ENCODE data around the gene SRC. TPM values are rescaled to one million over a fixed set of nuclear protein-coding genes. Genes with fewer than 3 reads are reported as not detected.

SRC gene
- total and polyA plus RNA-seq, 4 donors: 15.6 to 59.6 (median 37.8) TPM

DNA sequence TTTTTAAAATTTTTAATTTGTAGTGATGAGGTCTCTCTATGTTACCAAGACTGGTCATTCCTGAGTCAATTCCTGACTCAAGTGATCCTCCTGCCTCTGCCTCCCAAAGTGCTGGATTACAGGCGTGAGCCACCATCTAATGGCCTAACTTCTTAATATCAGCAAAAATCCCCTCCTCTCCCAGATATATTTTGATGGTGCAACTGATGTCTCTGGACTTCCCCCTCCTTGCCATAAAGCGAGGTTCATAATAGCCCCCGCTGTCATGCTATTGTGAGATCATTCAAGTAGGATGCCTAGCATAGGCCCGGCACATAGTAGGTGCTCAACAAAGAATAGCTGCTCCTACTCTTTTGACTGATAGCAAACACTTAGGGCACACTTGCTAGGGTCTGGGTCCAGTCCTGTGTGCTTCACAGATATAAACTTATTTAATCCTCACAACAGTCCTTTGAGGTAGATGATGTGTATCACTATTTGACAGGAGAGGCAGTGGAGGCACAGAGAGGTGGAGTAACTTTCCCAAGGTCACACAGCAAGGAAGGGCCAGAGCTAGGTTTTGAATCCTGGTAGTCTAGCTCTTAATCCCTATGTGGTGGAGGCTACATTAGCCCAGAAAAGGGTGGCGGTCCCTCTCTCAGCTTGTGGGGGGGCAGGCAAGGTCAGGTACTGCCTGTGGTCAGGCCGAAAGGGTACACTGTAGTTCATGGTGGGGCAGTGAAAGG is 14.6 kb downstream of the SRC start:
- Histone ChIP-seq H3K27ac (ENCODE audit: low read depth, low read length) (no peak overlapping the region), H3K4me1 (ENCODE audit: control insufficient read depth, insufficient read depth, low read length) (peaks cover 47% of the 10 kb centered on the region), H3K36me3 (ENCODE audit: control insufficient read depth, insufficient read depth, low read length) (peaks cover 67% of the 10 kb centered on the region), H3K27me3 (ENCODE audit: control insufficient read depth, insufficient read depth, low read length) (no peaks in the 10 kb centered on the region), H3K9me3 (ENCODE audit: control insufficient read depth, insufficient read depth, low read length) (no peaks in the 10 kb centered on the region), H3K4me3 (ENCODE audit: low read depth, low read length) (no peak overlapping the region)
- WGBS (ENCODE audit: insufficient coverage): 95% methylated on average over 6 of the region's 6 CpGs
- no peak for DNase-seq (ENCODE audit: low read depth in 4 of 6, low spot score in 6 of 6)

DNA sequence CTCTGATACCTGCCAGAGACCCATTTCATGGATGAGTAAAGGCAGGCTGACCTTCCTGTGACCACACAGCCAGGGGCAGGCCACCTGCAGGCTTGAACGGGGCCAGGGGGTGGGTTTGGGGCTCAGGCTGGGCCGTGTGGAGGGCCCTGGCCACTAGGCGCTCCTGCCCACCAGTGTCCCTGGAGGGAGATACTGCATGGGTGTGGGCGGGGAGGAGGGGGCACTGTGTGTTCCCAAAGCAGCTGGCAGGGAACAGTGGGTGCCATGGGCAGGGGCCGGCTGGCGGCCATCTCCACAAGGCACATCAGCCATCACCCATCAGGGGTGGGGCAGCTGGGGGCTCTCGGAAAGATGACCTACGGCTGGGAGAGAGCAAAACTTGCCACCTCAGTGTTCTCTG is 15.4 kb downstream of the SRC start:
- H3K27me3 ChIP-seq (ENCODE audit: control insufficient read depth, insufficient read depth, low read length): no peaks in the 10 kb centered on the region
- H3K9me3 ChIP-seq (ENCODE audit: control insufficient read depth, insufficient read depth, low read length): no peaks in the 10 kb centered on the region
- H3K36me3 ChIP-seq (ENCODE audit: control insufficient read depth, insufficient read depth, low read length): peaks cover 72% of the 10 kb centered on the region
- peaks cover 39% of the 10 kb centered on the region for H3K4me1 ChIP-seq (ENCODE audit: control insufficient read depth, insufficient read depth, low read length)
- WGBS (ENCODE audit: insufficient coverage): 73% methylated on average over 6 of the region's 8 CpGs
- no peak overlapping the region for H3K4me3 ChIP-seq (ENCODE audit: low read depth, low read length)
- H3K27ac ChIP-seq (ENCODE audit: low read depth, low read length): no peak overlapping the region
- DNase-seq (ENCODE audit: low read depth in 4 of 6, low spot score in 6 of 6): no peak

DNA sequence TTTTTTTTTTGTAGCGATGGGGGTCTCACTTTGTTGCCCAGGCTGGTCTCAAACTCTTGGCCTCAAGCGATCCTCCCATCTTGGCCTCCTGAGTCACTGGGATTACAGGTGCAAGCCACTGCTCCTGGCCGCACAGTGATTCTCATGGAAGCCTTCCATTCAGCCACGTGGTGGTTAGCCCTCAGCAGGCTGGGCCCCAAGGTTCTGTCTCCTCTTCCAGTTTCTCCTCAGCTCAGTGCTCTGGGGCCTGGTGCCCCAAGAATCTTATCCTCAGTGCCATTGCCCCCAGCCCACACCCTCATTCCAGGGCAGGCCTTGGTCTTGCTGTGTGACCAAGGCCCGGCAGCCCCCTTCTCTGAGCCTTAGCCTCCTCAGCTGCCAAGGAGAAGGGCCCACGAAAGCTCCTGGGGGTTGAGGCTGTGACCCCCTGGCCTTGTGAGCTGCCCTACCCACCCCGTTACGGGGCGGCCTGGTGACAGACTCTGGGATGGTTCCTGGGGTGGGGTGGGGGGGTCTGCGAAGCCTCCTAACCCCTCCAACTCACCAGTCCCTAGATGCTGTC is 16.4 kb downstream of the SRC start:
- Histone ChIP-seq H3K27me3 (ENCODE audit: control insufficient read depth, insufficient read depth, low read length) (no peaks in the 10 kb centered on the region), H3K27ac (ENCODE audit: low read depth, low read length) (no peak overlapping the region), H3K4me1 (ENCODE audit: control insufficient read depth, insufficient read depth, low read length) (peaks cover 29% of the 10 kb centered on the region), H3K36me3 (ENCODE audit: control insufficient read depth, insufficient read depth, low read length) (peaks cover 67% of the 10 kb centered on the region), H3K4me3 (ENCODE audit: low read depth, low read length) (no peak overlapping the region), H3K9me3 (ENCODE audit: control insufficient read depth, insufficient read depth, low read length) (no peaks in the 10 kb centered on the region)
- WGBS (ENCODE audit: insufficient coverage): 90% methylated on average over 6 of the region's 10 CpGs
- no peak for DNase-seq (ENCODE audit: low read depth in 4 of 6, low spot score in 6 of 6)

DNA sequence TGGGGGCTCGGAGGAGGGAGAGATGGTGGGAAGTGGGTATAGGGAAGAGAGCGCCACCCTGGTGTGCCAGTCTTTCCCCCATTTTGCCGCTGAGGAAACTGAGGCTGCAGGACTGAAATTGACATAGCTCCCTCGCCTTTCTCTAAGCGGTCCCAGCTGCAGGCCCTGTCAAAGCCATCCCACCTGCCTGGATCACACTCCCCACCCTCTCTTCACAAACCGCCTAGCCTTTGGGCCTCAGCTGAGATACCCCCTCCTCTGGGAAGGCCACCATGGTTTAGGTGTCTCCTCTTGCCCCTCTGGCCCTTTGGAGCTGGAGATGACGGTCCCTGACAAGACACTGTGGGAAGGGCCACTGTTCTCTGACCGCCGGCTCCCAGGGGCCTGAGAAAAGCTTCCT is 16.9 kb downstream of the SRC start:
- no peak overlapping the region for H3K27ac ChIP-seq (ENCODE audit: low read depth, low read length)
- no peak for DNase-seq (ENCODE audit: low read depth in 4 of 6, low spot score in 6 of 6)
- no peak overlapping the region for H3K4me3 ChIP-seq (ENCODE audit: low read depth, low read length)
- H3K36me3 ChIP-seq (ENCODE audit: control insufficient read depth, insufficient read depth, low read length): peaks cover 67% of the 10 kb centered on the region
- H3K27me3 ChIP-seq (ENCODE audit: control insufficient read depth, insufficient read depth, low read length): no peaks in the 10 kb centered on the region
- H3K4me1 ChIP-seq (ENCODE audit: control insufficient read depth, insufficient read depth, low read length): peaks cover 24% of the 10 kb centered on the region
- no peaks in the 10 kb centered on the region for H3K9me3 ChIP-seq (ENCODE audit: control insufficient read depth, insufficient read depth, low read length)
- WGBS (ENCODE audit: insufficient coverage): 91% methylated on average over 7 of the region's 9 CpGs

DNA sequence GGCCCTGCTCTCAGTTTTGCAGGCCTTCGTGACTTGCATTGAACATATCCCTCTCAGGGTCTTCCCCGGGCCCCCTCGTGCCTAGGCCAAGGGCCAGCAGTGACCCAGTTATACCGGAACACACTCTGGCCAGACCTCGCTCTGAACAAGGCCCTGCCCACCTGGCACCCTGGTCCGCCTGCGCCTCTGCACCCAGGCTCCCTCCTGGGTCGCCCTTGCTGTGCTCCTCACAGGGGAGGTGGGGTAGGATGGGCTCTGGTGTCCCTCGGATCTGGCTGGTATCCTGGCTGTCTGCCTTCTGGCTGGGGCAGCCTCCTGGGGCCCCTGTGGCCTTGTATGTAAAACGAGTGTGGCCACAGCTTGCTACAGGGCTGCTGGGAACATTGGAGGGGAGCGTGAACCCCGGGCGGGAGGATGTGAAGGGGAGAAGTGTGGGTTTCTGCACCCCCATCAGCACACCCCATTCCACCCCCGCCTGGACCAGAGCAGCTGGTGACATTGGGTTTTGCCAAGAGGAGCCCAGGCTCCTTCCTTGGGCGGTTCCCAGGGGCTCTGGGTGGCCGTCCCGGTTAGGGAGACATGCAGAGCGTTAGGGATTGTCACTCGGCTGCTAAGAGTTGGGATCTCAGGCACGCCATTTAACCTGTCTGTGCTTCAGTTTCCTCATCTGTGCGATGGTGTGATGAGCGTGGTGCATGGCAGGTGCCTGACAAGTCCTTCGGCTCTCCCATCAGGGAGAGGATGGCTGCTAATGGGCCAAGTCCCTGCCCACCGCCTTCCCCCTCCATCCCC is 17.5 kb downstream of the SRC start:
- DNase-seq (ENCODE audit: low read depth in 4 of 6, low spot score in 6 of 6): no peak
- H3K36me3 ChIP-seq (ENCODE audit: control insufficient read depth, insufficient read depth, low read length): peaks cover 63% of the 10 kb centered on the region
- 91% methylated on average over 18 of the region's 24 CpGs for WGBS (ENCODE audit: insufficient coverage)
- no peaks in the 10 kb centered on the region for H3K9me3 ChIP-seq (ENCODE audit: control insufficient read depth, insufficient read depth, low read length)
- H3K4me3 ChIP-seq (ENCODE audit: low read depth, low read length): no peak overlapping the region
- no peaks in the 10 kb centered on the region for H3K27me3 ChIP-seq (ENCODE audit: control insufficient read depth, insufficient read depth, low read length)
- H3K4me1 ChIP-seq (ENCODE audit: control insufficient read depth, insufficient read depth, low read length): peaks cover 18% of the 10 kb centered on the region
- H3K27ac ChIP-seq (ENCODE audit: low read depth, low read length): no peak overlapping the region

DNA sequence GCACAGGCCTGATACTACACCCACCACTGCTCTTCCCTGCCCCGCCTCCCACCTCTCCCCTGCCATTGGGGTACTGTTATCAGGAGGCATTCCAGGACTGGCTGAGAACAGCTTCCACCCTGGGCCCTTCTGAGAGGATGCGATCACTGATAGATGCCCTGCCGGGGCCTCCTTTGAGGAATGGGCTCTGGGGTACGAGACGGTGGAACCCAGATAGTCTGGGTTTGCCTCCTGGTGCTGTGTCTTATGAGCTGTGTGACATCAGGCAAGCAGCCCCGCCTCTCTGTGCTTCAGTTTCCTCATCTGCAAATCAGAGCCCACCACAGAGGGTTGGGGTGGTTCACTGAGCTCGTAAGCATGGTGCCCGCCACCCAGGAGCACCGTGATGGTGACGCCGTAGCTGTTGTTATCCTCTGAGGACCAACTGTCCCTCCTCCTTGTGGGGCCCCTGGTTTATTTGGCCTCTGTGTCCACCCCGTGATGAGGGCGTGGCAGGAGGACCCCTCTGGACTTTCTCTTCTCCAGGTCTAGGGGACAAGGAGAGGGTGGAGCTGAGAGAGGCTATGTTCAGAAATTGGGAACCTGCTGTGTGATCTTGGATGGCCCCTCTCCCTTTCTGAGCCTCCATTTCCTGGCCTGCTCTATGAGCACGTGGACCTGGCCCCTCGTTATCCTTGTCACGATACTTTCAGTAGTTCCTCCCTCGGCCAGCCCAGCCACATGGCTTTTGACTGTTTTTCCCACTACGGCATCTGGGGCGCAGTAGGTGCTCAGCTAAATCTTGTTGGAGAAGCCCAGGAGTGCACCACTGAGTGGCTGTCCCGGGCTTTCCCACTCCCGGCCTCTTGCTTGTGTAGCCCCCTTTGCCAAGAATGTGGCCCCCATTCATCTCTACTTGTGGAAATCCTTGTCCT is 18.3 kb downstream of the SRC start:
- peaks cover 11% of the 10 kb centered on the region for H3K4me1 ChIP-seq (ENCODE audit: control insufficient read depth, insufficient read depth, low read length)
- H3K36me3 ChIP-seq (ENCODE audit: control insufficient read depth, insufficient read depth, low read length): peaks cover 54% of the 10 kb centered on the region
- 92% methylated on average over 20 of the region's 21 CpGs for WGBS (ENCODE audit: insufficient coverage)
- no peak overlapping the region for H3K4me3 ChIP-seq (ENCODE audit: low read depth, low read length)
- no peak for DNase-seq (ENCODE audit: low read depth in 4 of 6, low spot score in 6 of 6)
- no peaks in the 10 kb centered on the region for H3K27me3 ChIP-seq (ENCODE audit: control insufficient read depth, insufficient read depth, low read length)
- H3K9me3 ChIP-seq (ENCODE audit: control insufficient read depth, insufficient read depth, low read length): no peaks in the 10 kb centered on the region
- H3K27ac ChIP-seq (ENCODE audit: low read depth, low read length): no peak overlapping the region

DNA sequence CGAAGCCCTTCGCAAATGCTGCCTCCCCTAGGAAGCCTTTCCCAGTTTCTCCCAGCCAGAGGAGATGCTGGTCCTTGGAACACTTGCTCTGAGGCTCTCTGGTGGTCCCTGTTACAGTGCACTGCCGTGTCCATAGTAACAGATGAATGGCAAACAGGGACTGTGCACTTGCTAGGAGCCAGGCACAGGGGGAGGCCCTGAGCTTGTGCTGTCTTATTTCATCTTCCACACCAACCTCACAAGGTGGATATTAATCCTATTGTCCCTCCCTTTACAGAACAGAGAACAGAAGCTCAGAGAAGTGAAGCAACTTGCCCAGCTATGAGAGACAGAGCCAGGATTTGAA is 19.0 kb downstream of the SRC start:
- DNase-seq (ENCODE audit: low read depth in 4 of 6, low spot score in 6 of 6): no peak
- Histone ChIP-seq H3K36me3 (ENCODE audit: control insufficient read depth, insufficient read depth, low read length) (peaks cover 50% of the 10 kb centered on the region), H3K27ac (ENCODE audit: low read depth, low read length) (no peak overlapping the region), H3K9me3 (ENCODE audit: control insufficient read depth, insufficient read depth, low read length) (no peaks in the 10 kb centered on the region), H3K4me3 (ENCODE audit: low read depth, low read length) (no peak overlapping the region), H3K4me1 (ENCODE audit: control insufficient read depth, insufficient read depth, low read length) (peaks cover 7% of the 10 kb centered on the region), H3K27me3 (ENCODE audit: control insufficient read depth, insufficient read depth, low read length) (no peaks in the 10 kb centered on the region)
- WGBS (ENCODE audit: insufficient coverage): 69% methylated on average over 3 of the region's 3 CpGs

DNA sequence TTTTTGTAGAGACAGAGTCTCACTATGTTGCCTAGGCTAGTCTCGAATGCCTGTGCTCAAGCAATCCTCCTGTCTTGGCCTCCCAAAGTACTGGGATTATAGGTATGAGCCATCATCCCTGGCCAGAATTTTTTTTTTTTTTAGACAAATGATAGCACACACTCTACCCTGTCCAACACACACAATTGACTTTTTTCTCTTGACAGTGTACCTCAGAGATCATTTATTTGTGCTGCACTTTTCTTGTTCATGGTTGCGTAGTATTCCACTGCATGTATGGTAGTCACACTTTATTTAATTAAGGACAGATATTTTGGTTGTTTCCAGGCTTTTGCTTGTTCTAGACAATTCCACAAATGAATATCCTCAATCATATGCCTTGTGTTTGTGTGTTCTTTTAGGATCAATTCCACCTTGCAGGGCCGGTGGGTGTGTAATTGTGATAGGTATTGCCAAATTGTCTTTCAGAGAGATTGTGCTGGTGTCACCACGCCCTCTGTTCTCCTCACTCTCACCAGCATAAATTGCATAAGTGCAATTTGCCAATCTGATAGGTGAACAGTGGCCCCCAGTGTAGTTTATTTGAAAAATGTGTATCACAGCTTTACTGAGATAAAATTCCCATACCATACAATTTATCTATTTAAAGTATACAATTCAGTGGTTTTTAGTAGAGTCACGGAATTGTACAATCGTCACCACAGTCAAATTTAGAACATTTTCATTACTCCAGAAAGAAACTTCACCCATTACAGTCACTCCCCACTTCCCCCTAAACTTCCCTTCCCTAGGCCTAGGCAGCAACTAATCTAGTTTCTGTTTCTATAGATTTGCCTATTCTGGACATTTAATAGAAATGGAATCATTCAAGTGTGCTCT is 20.1 kb downstream of the SRC start:
- H3K27me3 ChIP-seq (ENCODE audit: control insufficient read depth, insufficient read depth, low read length): no peaks in the 10 kb centered on the region
- no peak overlapping the region for H3K4me3 ChIP-seq (ENCODE audit: low read depth, low read length)
- no CpG with 5 or more reads among the region's 6 CpGs for WGBS (ENCODE audit: insufficient coverage)
- no peak for DNase-seq (ENCODE audit: low read depth in 4 of 6, low spot score in 6 of 6)
- H3K4me1 ChIP-seq (ENCODE audit: control insufficient read depth, insufficient read depth, low read length): peaks cover 7% of the 10 kb centered on the region
- H3K9me3 ChIP-seq (ENCODE audit: control insufficient read depth, insufficient read depth, low read length): no peaks in the 10 kb centered on the region
- H3K36me3 ChIP-seq (ENCODE audit: control insufficient read depth, insufficient read depth, low read length): peaks cover 49% of the 10 kb centered on the region
- no peak overlapping the region for H3K27ac ChIP-seq (ENCODE audit: low read depth, low read length)

Data from spinal cord (tissue), 10 donors.